Measurements from ENCODE around the gene ASMTL.
"Not testable (repeated sequence)": the region's sequence is repeated elsewhere in the genome, so short reads cannot be mapped to it uniquely, and the experiment has no call there.

ASMTL gene

GRCh38 chrX:1450361-1451161 is 2.1 kb downstream of the ASMTL start:
- no peak for ATAC-seq
- no peak for TF ChIP-seq CSRNP3 (CRISPR knock-in tag; IDR thresholded peaks at IDR 0.05)
- TF ChIP-seq ESRRG (CRISPR knock-in tag; IDR thresholded peaks at IDR 0.05), result no peak
- no peak for TF ChIP-seq OSR1 (CRISPR knock-in tag; IDR thresholded peaks at IDR 0.05)
- no peak for TF ChIP-seq ZC3H10 (CRISPR knock-in tag; IDR thresholded peaks at IDR 0.05)
- no peak for TF ChIP-seq TCF4 (CRISPR knock-in tag; IDR thresholded peaks at IDR 0.05; ENCODE audit: borderline replicate concordance)
- TF ChIP-seq BACH2 (CRISPR knock-in tag; IDR thresholded peaks at IDR 0.05; ENCODE audit: borderline replicate concordance), result no peak
- no peak for TF ChIP-seq ZNF8 (CRISPR knock-in tag; IDR thresholded peaks at IDR 0.05)

DNA sequence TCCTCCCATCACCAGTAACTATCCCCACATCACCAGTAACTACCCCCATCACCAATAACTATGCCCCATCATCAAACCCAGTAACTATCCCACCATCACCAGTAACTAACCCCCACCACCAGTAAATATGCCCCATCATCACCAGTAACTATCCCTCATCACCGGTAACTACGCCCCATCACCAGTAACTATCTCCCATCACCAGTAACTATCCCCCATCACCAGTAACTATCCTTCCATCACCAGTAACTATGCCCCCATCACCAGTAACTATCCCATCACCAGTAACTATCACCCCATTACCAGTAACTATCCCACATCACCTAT is 2.9 kb downstream of the ASMTL start:
- TF ChIP-seq ZFP30 (CRISPR knock-in tag; IDR thresholded peaks at IDR 0.05) (no peak), GLIS3 (CRISPR knock-in tag; IDR thresholded peaks at IDR 0.05) (no peak), TOX (CRISPR knock-in tag; IDR thresholded peaks at IDR 0.05; ENCODE audit: borderline replicate concordance) (no peak), PPARA (CRISPR knock-in tag; IDR thresholded peaks at IDR 0.05; ENCODE audit: borderline replicate concordance) (no peak), ZNF70 (CRISPR knock-in tag; IDR thresholded peaks at IDR 0.05) (no peak), ISL1 (CRISPR knock-in tag; IDR thresholded peaks at IDR 0.05) (no peak), BACH2 (CRISPR knock-in tag; IDR thresholded peaks at IDR 0.05; ENCODE audit: borderline replicate concordance) (no peak), CREB5 (CRISPR knock-in tag; IDR thresholded peaks at IDR 0.05; ENCODE audit: low read depth) (no peak), ZFP3 (CRISPR knock-in tag; IDR thresholded peaks at IDR 0.05) (no peak), ESRRG (CRISPR knock-in tag; IDR thresholded peaks at IDR 0.05) (no peak)
- ATAC-seq, result no peak

DNA sequence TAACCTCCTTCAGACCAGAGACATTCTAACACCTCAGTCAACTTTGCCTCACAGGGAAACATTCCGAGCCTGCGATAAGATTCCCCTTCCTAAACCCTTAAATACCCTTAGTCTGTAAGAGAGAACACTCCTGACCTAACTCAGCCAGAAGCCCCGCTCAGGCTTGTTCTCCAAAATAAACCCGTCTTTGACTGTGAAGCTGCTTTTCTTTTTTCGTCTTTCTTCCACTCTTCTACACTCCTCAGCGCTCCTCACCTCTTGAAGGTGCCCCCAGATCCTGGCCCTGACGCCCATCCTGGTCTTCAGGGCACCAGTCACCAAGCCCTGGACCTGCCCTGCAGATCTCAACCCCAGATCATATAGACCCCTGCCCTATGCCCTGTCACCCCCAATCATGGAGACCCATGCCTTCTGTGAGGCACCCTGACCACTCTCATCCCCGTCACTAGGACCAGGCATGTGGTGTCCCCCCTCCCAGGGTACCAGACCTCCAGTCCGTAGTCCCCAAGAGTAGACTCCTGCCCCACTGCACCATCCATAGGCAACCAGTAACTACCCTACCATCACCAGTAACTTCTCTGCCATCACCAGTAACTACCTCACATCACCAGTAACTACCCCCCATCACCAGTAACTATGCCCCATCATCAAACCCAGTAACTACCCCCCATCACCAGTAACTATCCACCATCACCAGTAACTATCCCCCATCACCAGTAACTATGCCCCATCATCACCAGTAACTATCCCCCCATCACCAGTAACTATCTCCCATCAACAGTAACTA is 3.5 kb downstream of the ASMTL start:
- ATAC-seq, result no peak
- TF ChIP-seq TSHZ2 (CRISPR knock-in tag; IDR thresholded peaks at IDR 0.05) (no peak), ISL1 (CRISPR knock-in tag; IDR thresholded peaks at IDR 0.05) (no peak), BACH2 (CRISPR knock-in tag; IDR thresholded peaks at IDR 0.05; ENCODE audit: borderline replicate concordance) (no peak), ZNF8 (CRISPR knock-in tag; IDR thresholded peaks at IDR 0.05) (no peak), ZNF70 (CRISPR knock-in tag; IDR thresholded peaks at IDR 0.05) (no peak), SNAI2 (CRISPR knock-in tag; IDR thresholded peaks at IDR 0.05) (no peak), GLIS3 (CRISPR knock-in tag; IDR thresholded peaks at IDR 0.05) (no peak), ZNF565 (CRISPR knock-in tag; conservative IDR thresholded peaks at IDR 0.05; ENCODE audit: low read depth) (no peak), CSRNP3 (CRISPR knock-in tag; IDR thresholded peaks at IDR 0.05) (no peak), ZC3H10 (CRISPR knock-in tag; IDR thresholded peaks at IDR 0.05) (no peak), TOX (CRISPR knock-in tag; IDR thresholded peaks at IDR 0.05; ENCODE audit: borderline replicate concordance) (no peak), OSR1 (CRISPR knock-in tag; IDR thresholded peaks at IDR 0.05) (no peak), PPARA (CRISPR knock-in tag; IDR thresholded peaks at IDR 0.05; ENCODE audit: borderline replicate concordance) (no peak), ZFP30 (CRISPR knock-in tag; IDR thresholded peaks at IDR 0.05) (no peak), TCF4 (CRISPR knock-in tag; IDR thresholded peaks at IDR 0.05; ENCODE audit: borderline replicate concordance) (no peak), ZFP3 (CRISPR knock-in tag; IDR thresholded peaks at IDR 0.05) (no peak), PATZ1 (CRISPR knock-in tag; IDR thresholded peaks at IDR 0.05; ENCODE audit: borderline replicate concordance) (no peak)

DNA sequence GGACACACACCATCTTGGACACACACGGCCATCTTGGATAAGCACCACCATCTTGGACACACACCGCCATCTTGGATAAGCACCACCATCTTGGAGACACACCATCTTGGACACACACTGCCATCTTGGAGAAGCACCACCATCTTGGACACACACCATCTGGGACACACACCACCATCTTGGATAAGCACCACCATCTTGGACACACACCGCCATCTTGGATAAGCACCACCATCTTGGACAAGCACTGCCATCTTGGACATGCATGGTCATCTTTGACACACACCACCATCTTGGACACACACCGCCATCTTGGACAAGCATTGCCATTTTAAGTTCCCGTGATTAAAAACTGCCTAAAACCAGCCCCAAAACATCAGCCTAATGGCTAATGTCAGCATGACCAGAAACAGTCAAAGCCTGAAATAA is 4.1 kb downstream of the ASMTL start:
- not testable (repeated sequence) for ATAC-seq

GRCh38 chrX:1447969-1448572 is 4.6 kb downstream of the ASMTL start:
- ATAC-seq, result not testable (repeated sequence)

GRCh38 chrX:1446984-1447968 is 5.4 kb downstream of the ASMTL start:
- not testable (repeated sequence) for ATAC-seq
